ENCODE measurements around the gene CSF2RB.

DNA sequence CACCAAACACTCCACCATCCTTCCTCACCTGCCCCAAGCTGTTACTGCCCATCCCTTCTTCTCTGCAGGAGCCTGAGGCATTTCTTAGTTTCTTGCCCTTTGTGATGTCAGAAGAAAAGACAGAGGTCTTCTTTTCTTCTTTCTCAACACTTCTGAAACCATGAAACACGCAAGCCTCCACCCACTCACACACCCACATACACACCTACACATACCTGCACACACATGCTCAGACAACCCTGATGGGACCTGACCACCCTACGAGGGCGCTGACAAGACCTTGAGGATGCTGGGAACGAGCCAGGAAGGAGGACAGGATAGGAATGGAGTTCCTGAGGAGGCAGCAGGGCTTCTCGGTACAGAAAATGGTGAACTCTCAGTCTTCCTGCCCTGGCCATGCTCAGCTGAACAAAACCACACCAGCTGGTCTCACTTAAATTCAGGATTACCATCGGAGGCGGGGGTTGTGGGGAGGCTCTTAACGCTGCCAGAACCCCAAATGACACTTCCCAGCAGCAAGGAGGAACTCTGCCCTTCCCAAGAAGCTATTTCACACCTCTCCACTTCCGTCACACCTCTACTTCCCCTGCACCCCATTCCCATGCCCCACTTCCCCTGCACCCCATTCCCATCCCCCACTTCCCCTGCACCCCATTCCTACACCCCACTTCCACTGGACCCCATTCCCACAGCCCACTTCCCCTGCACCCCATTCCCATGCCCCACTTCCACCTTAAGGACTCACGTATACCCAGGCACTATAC lies 41.0 kb downstream of the CSF2RB start:
- TF ChIP-seq, protein P1, sequence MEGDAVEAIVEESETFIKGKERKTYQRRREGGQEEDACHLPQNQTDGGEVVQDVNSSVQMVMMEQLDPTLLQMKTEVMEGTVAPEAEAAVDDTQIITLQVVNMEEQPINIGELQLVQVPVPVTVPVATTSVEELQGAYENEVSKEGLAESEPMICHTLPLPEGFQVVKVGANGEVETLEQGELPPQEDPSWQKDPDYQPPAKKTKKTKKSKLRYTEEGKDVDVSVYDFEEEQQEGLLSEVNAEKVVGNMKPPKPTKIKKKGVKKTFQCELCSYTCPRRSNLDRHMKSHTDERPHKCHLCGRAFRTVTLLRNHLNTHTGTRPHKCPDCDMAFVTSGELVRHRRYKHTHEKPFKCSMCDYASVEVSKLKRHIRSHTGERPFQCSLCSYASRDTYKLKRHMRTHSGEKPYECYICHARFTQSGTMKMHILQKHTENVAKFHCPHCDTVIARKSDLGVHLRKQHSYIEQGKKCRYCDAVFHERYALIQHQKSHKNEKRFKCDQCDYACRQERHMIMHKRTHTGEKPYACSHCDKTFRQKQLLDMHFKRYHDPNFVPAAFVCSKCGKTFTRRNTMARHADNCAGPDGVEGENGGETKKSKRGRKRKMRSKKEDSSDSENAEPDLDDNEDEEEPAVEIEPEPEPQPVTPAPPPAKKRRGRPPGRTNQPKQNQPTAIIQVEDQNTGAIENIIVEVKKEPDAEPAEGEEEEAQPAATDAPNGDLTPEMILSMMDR (conservative IDR thresholded peaks at IDR 0.05), result no peak
- TF ChIP-seq EZH2 (IDR thresholded peaks at IDR 0.05; ENCODE audit: low read depth), result no peak
